HCEC 1CT (cell line): ENCODE data around the gene CST8.
"Not testable (repeated sequence)": the region's sequence is repeated elsewhere in the genome, so short reads cannot be mapped to it uniquely, and the experiment has no call there.

ENCODE experiments used
- DNase-seq: peaks from one replicate; pipeline ENCODE4 v3.0.0-alpha.2; 2017

Gene CST8

GRCh38 chr20:23490817-23491216, at the start of gene CST8:
CST8 (plus strand) TSS chr20:23491117; CDS start chr20:23491668, 551 bp downstream.
- DNase-seq = no peak

GRCh38 chr20:23441850-23442313, 49.0 kb upstream of the CST8 start:
- DNase-seq = peak; percentile 63

- no peak for DNase-seq
Observed at GRCh38 chr20:23442436-23442835, 48.5 kb upstream of the CST8 start.

- no peak for DNase-seq
Observed at GRCh38 chr20:23444859-23445258, 46.1 kb upstream of the CST8 start.

- peak; percentile 86 for DNase-seq
Observed at GRCh38 chr20:23445596-23446217, 45.2 kb upstream of the CST8 start.

GRCh38 chr20:23446505-23446904, 44.4 kb upstream of the CST8 start:
- peak; percentile 20 for DNase-seq

GRCh38 chr20:23448167-23448566, 42.8 kb upstream of the CST8 start:
- no peak for DNase-seq

- DNase-seq = no peak
Observed at GRCh38 chr20:23449421-23449820, 41.5 kb upstream of the CST8 start.

GRCh38 chr20:23450877-23451276, 40.0 kb upstream of the CST8 start:
- no peak for DNase-seq

- DNase-seq = no peak
Observed at GRCh38 chr20:23451956-23452487, 38.9 kb upstream of the CST8 start.

- no peak for DNase-seq
Observed at GRCh38 chr20:23452776-23453175, 38.1 kb upstream of the CST8 start, which contains the start of gene CST11. CST11 (minus strand) TSS chr20:23452876; CDS start chr20:23452811, 65 bp downstream.

- no peak for DNase-seq
Observed at GRCh38 chr20:23453549-23454543, 37.1 kb upstream of the CST8 start.

- no peak for DNase-seq
Observed at GRCh38 chr20:23454816-23455215, 36.1 kb upstream of the CST8 start.

GRCh38 chr20:23455639-23456038, 35.3 kb upstream of the CST8 start:
- DNase-seq = no peak

- DNase-seq = no peak
Observed at GRCh38 chr20:23456409-23456808, 34.5 kb upstream of the CST8 start.

GRCh38 chr20:23456873-23457272, 34.0 kb upstream of the CST8 start:
- DNase-seq = no peak

- DNase-seq = no peak
Observed at GRCh38 chr20:23459461-23460150, 31.3 kb upstream of the CST8 start.

GRCh38 chr20:23461180-23461579, 29.7 kb upstream of the CST8 start:
- DNase-seq = no peak

- not testable (repeated sequence) for DNase-seq
Observed at GRCh38 chr20:23466961-23467360, 24.0 kb upstream of the CST8 start.

- DNase-seq = not testable (repeated sequence)
Observed at GRCh38 chr20:23472306-23472705, 18.6 kb upstream of the CST8 start.

- DNase-seq = not testable (repeated sequence)
Observed at GRCh38 chr20:23473293-23473692, 17.6 kb upstream of the CST8 start.

- no peak for DNase-seq
Observed at GRCh38 chr20:23475395-23475794, 15.5 kb upstream of the CST8 start.
